ENCODE measurements around the gene SKA1. TPM values are rescaled to one million over a fixed set of nuclear protein-coding genes. Genes with fewer than 3 reads are reported as not detected.

Gene SKA1, protein sequence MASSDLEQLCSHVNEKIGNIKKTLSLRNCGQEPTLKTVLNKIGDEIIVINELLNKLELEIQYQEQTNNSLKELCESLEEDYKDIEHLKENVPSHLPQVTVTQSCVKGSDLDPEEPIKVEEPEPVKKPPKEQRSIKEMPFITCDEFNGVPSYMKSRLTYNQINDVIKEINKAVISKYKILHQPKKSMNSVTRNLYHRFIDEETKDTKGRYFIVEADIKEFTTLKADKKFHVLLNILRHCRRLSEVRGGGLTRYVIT
- total RNA-seq: 1.7 and 3.0 TPM in 2 replicates

DNA sequence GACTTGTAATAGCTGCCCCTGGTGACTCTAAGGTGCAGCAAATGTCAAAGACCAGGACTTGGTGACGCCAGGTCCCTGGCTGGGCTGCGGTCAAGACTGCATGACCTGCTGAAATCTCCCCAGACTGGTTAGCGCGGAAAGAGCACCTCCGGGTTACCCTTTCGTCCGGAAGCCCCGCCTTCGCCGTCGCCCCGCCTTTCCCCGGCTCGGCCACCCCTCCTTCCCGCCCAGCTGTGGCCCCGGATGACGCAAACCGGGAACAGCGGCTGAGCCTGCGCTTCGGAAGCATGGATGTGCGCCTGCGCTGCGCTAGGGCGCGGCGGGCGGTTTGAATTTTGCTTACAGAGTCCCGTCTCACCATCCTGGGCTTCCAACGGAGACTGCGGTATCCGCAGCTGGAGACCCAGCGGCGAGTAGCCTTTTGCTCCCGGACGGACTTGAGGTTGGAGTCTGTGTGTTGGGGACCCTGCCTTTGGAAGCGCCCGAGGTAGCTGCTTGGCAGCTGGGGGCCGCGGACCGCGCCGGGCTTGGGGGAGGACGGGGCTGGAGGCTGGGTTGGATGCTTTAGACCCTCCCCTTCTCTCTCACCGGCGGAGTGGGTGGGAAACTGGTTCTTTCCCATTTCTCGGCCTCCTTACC lies at the start of gene SKA1:
Gene SKA1, plus strand, starts transcription at position 294 of the 639 bp plus-strand sequence. CDS start 785 bp downstream, outside the sequence.

Other genes with a start within 250 kb of the SKA1 start
- gene MYO5B, start 179.9 kb upstream of the SKA1 start, total RNA-seq: under 0.01 and 0.07 TPM in 2 replicates
- gene CFAP53, start 108.6 kb upstream of the SKA1 start, total RNA-seq: 0.46 TPM in 2 replicates
- gene MBD1, start 93.5 kb upstream of the SKA1 start, total RNA-seq: 56.7 and 65.5 TPM in 2 replicates
- 38.4 and 40.1 TPM in 2 replicates for gene CXXC1, start 87.4 kb upstream of the SKA1 start, total RNA-seq
- gene MAPK4, start 185.0 kb downstream of the SKA1 start, total RNA-seq: under 0.01 TPM in 1 of 2 replicates, not detected in the other

Measured in smooth muscle cell of the pulmonary artery (primary cell).